ENCODE data around the gene RPS3. TPM values are rescaled to one million over a fixed set of nuclear protein-coding genes. Genes with fewer than 3 reads are reported as not detected.
A peak's percentile ranks its signal among the peaks of the same experiment; 100 is the strongest.

The RPS3 gene
- total RNA-seq, 2 donors from 2014 or later = 921 to 1,114 TPM

DNA sequence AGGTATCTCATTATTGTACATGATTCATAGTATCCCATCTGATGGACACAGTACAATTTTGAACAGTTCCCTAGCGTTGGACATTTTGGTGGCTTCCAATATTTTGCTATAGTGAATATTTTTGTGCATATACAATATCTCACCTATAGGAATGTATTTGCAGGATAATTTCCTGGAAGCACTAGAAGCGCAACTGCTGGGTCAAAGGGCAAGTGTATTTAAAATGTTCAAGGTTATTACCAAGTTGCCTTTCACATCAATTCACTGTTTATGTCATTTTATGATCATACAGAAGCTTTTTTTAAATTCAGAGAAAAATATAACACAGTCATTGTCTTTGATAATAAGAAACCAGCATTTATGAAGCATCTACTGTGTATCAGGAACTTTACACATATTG is 19.1 kb upstream of the RPS3 start:
- 90 to 91% methylated on average over 2 of the region's 2 CpGs for WGBS, 2 donors

DNA sequence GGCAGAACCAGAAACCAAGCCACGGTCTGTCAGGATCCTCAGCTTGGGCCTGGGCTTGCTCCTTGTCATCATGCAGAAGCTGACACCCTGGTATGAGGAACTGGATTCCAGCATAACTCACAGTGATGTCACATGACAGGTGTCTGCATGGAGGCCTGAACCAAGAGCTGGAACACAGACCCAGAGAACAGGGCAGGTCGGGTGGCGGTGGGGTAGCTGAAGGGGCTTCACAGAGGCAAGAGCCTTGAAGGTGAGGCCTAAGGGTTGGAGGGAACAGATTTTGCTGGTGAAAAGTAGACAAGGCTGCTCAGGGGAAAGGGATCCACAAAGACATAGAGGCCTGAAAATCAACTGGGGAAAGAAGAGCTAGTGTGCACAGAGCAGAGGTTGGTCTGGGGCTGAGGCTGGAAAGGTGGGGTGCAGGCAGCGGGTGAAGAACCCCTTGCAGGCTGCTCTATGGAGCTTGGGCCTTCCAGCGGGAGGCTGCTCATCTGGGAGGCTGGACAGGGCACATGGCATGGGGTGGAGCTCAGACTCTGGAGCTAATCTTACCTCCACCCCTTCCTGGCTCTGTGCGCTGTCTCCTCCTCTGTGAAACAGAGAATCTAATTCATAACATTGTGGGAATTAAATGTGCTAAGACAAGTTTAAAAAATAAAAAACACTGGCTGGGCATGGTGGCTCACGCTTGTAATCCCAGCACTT is 18.4 kb upstream of the RPS3 start:
- 65 to 71% methylated on average over 6 to 7 of the region's 7 CpGs for WGBS, 2 donors
- no peak for TF ChIP-seq POLR2A (IDR thresholded peaks at IDR 0.05)
- TF ChIP-seq, protein P1, sequence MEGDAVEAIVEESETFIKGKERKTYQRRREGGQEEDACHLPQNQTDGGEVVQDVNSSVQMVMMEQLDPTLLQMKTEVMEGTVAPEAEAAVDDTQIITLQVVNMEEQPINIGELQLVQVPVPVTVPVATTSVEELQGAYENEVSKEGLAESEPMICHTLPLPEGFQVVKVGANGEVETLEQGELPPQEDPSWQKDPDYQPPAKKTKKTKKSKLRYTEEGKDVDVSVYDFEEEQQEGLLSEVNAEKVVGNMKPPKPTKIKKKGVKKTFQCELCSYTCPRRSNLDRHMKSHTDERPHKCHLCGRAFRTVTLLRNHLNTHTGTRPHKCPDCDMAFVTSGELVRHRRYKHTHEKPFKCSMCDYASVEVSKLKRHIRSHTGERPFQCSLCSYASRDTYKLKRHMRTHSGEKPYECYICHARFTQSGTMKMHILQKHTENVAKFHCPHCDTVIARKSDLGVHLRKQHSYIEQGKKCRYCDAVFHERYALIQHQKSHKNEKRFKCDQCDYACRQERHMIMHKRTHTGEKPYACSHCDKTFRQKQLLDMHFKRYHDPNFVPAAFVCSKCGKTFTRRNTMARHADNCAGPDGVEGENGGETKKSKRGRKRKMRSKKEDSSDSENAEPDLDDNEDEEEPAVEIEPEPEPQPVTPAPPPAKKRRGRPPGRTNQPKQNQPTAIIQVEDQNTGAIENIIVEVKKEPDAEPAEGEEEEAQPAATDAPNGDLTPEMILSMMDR (IDR thresholded peaks at IDR 0.05) = no peak
- no peaks in the 10 kb centered on the region for H3K27me3 ChIP-seq
- ATAC-seq = peak; percentile 77
- H3K4me1 ChIP-seq = no peaks in the 10 kb centered on the region
- intact Hi-C loops (cut with DNase I) = loop anchor here (5.0 kb wide), 2 partner anchors 49 to 99 kb away; no protein-coding TSS in a partner anchor
- DNase-seq = peak in 3 of 4 donors; percentile 19 to 57 (median 57)
- no peaks in the 10 kb centered on the region for H3K36me3 ChIP-seq (replicated peaks in 1 of 2; ENCODE audit: insufficient read depth in 1 of 2, low read depth in 2 of 2)
- H3K27ac ChIP-seq = peak overlapping the region; percentile 0 to 49 (median 20)
- H3K9me3 ChIP-seq = no peaks in the 10 kb centered on the region
- no peak overlapping the region for H3K4me3 ChIP-seq

More for the DNA sequence above, 19.1 kb upstream of the RPS3 start:
- no peak for DNase-seq
- TF ChIP-seq, protein P1 (IDR thresholded peaks at IDR 0.05) = no peak
- no peak for TF ChIP-seq POLR2A (IDR thresholded peaks at IDR 0.05)
- Histone ChIP-seq H3K36me3 (replicated peaks in 1 of 2; ENCODE audit: insufficient read depth in 1 of 2, low read depth in 2 of 2) (no peaks in the 10 kb centered on the region), H3K27ac (peak overlapping the region in 3 of 4 donors; percentile 0 to 49 (median 22)), H3K9me3 (no peaks in the 10 kb centered on the region), H3K4me1 (no peaks in the 10 kb centered on the region), H3K27me3 (no peaks in the 10 kb centered on the region), H3K4me3 (no peak overlapping the region)
- ATAC-seq = no peak
- intact Hi-C loops (cut with DNase I) = loop anchor here (5.0 kb wide), 2 partner anchors 48 to 98 kb away; no protein-coding TSS in a partner anchor

DNA sequence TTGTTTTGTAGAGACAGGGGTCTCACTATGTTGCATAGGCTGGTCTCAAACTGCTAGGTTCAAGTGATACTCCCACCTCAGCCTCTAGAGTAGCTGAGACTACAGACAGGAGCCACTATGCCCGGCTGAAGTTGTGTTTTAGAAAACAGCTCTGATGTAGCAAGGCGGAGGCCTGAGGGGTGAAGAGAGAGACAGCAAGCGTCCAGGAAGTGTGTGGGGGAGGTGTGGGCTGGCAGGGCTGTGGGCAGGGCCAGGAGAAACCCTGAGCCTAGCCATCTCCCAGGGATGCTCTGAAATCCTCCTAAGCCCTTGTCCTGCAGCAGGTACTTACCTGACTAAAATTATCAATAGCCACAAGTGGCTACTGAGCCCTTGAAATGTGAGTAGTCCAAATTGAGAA is 16.1 kb upstream of the RPS3 start:
- H3K36me3 ChIP-seq (replicated peaks in 1 of 2; ENCODE audit: insufficient read depth in 1 of 2, low read depth in 2 of 2) = no peaks in the 10 kb centered on the region
- peaks cover 1% of the 10 kb centered on the region for H3K4me1 ChIP-seq
- TF ChIP-seq, protein P1 (IDR thresholded peaks at IDR 0.05) = no peak
- no peak for TF ChIP-seq POLR2A (IDR thresholded peaks at IDR 0.05)
- H3K27ac ChIP-seq = no peak overlapping the region
- 67 to 92% methylated on average over 3 of the region's 3 CpGs for WGBS, 2 donors
- no peak for ATAC-seq
- no peaks in the 10 kb centered on the region for H3K27me3 ChIP-seq
- H3K9me3 ChIP-seq = no peaks in the 10 kb centered on the region
- intact Hi-C loops (cut with DNase I) = loop anchor here (5.0 kb wide), 2 partner anchors 51 to 101 kb away; no protein-coding TSS in a partner anchor
- no peak for DNase-seq
- no peak overlapping the region for H3K4me3 ChIP-seq

DNA sequence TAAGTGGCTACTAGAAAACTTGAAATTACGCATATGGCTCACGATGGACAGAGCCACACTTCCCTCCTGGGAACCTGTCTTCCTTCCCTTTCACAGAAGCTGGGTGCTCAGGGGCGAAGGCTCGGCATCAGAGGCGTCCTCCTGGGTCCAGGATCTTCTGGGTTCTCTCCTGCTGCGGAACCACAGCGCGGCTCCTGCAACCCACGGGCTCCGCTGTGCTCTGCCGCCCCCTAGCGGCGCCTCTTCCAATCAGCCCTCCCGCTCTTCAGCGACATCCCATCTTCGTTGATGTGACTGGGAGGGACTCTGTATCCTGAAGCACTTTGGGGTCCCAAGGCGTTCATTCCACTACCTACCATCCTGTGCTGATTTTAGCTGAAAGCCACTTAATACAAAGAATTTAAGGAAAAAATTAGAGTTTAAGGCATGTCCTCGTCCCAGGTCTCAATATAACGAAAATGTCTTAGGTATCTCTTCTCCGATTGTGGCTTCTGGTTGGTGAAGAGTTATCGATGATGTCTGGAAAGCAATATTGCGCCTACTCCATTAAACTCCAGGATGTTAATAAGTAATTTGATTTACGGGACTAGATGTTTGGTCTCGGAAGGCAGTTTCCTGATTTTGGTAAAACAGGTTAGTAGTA is 14.8 kb upstream of the RPS3 start:
- no peaks in the 10 kb centered on the region for H3K9me3 ChIP-seq

More for the DNA sequence above, 14.8 kb upstream of the RPS3 start:
- ATAC-seq (peak; percentile 70), DNase-seq (peak; percentile 77 to 82 (median 80))
- Histone ChIP-seq H3K27ac (no peak overlapping the region), H3K36me3 (replicated peaks in 1 of 2; ENCODE audit: insufficient read depth in 1 of 2, low read depth in 2 of 2) (no peaks in the 10 kb centered on the region), H3K27me3 (no peaks in the 10 kb centered on the region), H3K4me1 (peaks cover 6% of the 10 kb centered on the region), H3K4me3 (no peak overlapping the region)
- no peak for TF ChIP-seq POLR2A (IDR thresholded peaks at IDR 0.05)
- TF ChIP-seq, protein P1 (IDR thresholded peaks at IDR 0.05) = peak; percentile 89 to 95 (median 94)
- intact Hi-C loops (cut with DNase I) = loop anchor here (5.0 kb wide), 2 partner anchors 52 to 102 kb away; no protein-coding TSS in a partner anchor
- 18 to 20% methylated on average over 24 of the region's 24 CpGs for WGBS, 2 donors
